Panc1 (cell line): Measurements from ENCODE around the gene OR10H3.

Experiments
- CTCF ChIP-seq: fragments of 450-650 bp; IDR thresholded peaks from 2 replicates; pipeline ENCODE4 v1.5.1; 2017; ENCODE audit warnings: mild to moderate bottlenecking
- REST ChIP-seq, 2 experiments: IDR thresholded peaks; 2 replicates each; pipeline ENCODE4 v1.6.1; 2011 to 2012; ENCODE audit warnings: low read depth in 2 of 2, control low read depth in 1 of 2, low read length in 1 of 2, mild to moderate bottlenecking in 1 of 2, moderate library complexity in 1 of 2; ENCODE audit not compliant: insufficient read depth in 1 of 2

- TF ChIP-seq CTCF (no peak), REST (IDR thresholded peaks at IDR 0.05; ENCODE audit: insufficient read depth in 1 of 2, low read depth in 2 of 2, low read length in 1 of 2) (no peak)
Observed at GRCh38 chr19:15790096-15790495, 52.3 kb downstream of the OR10H3 start.
